Left ventricle myocardium inferior (tissue), 1 donor: ENCODE results near the gene LRP1B. TPM values are rescaled to one million over a fixed set of nuclear protein-coding genes. Genes with fewer than 3 reads are reported as not detected.

Source experiments
- DNase-seq: peaks from one replicate; pipeline ENCODE4 v3.0.0-alpha.2; 2020
- H3K27ac ChIP-seq: fragments of 200-600 bp; replicated peaks from 2 replicates; pipeline ENCODE4 v1.8.0; 2021
- H3K27me3 ChIP-seq: fragments of 200-600 bp; 2 replicates; pipeline ENCODE4 v1.8.0; 2021; ENCODE audit warnings: low read depth
- H3K36me3 ChIP-seq: fragments of 200-600 bp; 2 replicates; pipeline ENCODE4 v1.8.0; 2021
- H3K4me1 ChIP-seq: fragments of 200-600 bp; 2 replicates; pipeline ENCODE4 v1.8.0; 2021
- H3K4me3 ChIP-seq: fragments of 200-600 bp; 2 replicates; pipeline ENCODE4 v1.8.0; 2021; ENCODE audit warnings: mild to moderate bottlenecking, moderate library complexity
- H3K9me3 ChIP-seq: fragments of 200-600 bp; replicated peaks from 2 replicates; pipeline ENCODE4 v1.8.0; 2021
- CTCF ChIP-seq: fragments of 200-600 bp; IDR thresholded peaks from 2 replicates; pipeline ENCODE4 v1.8.0; 2021; ENCODE audit warnings: antibody characterized with exemption, mild to moderate bottlenecking, borderline replicate concordance
- intact Hi-C: fragments of 100-400 bp; cut with micrococcal nuclease; formaldehyde crosslinking; loops from one replicate; pipeline ENCODE4 v1.11.0; 2022
- total RNA-seq: library from RNA; stranded (reverse); fragmentation: NEBNext Ultra II Directional; extraction: Animal tissue kit (Norgen Biotek cat#: 25700); gene quantifications from one replicate; pipeline ENCODE4 v1.2.1, GENCODE V29; 2021
- donor health status: DM: no; HTN: yes; CAD: no; lungs with severe emphysema.

Gene LRP1B
- total RNA-seq, 1 donor from 2014 or later: 0.08 TPM

- no peak for TF ChIP-seq CTCF
- DNase-seq: no peak
These were observed 100.1 kb downstream of the LRP1B start for GRCh38 chr2:142030735-142031134.

GRCh38 chr2:142029974-142030373 lies 100.8 kb downstream of the LRP1B start:
- intact Hi-C loops: no loop called here
- no peak overlapping the region for H3K4me3 ChIP-seq
- H3K4me1 ChIP-seq: no peaks in the 10 kb centered on the region
- no peak overlapping the region for H3K27ac ChIP-seq
- H3K9me3 ChIP-seq: no peaks in the 10 kb centered on the region
- no peaks in the 10 kb centered on the region for H3K27me3 ChIP-seq
- TF ChIP-seq CTCF: no peak
- DNase-seq: no peak
- H3K36me3 ChIP-seq: no peaks in the 10 kb centered on the region

More at GRCh38 chr2:142030735-142031134, 100.1 kb downstream of the LRP1B start:
- no peak overlapping the region for H3K4me3 ChIP-seq
- no peaks in the 10 kb centered on the region for H3K9me3 ChIP-seq
- H3K27me3 ChIP-seq: no peaks in the 10 kb centered on the region
- no peaks in the 10 kb centered on the region for H3K36me3 ChIP-seq
- intact Hi-C loops: no loop called here
- H3K4me1 ChIP-seq: no peaks in the 10 kb centered on the region
- no peak overlapping the region for H3K27ac ChIP-seq

- H3K27me3 ChIP-seq: no peaks in the 10 kb centered on the region
- no peak for DNase-seq
- no peaks in the 10 kb centered on the region for H3K4me1 ChIP-seq
- no peak for TF ChIP-seq CTCF
- no peaks in the 10 kb centered on the region for H3K9me3 ChIP-seq
- no peak overlapping the region for H3K27ac ChIP-seq
- H3K36me3 ChIP-seq: no peaks in the 10 kb centered on the region
- H3K4me3 ChIP-seq: no peak overlapping the region
- intact Hi-C loops: no loop called here
These were observed 105.4 kb downstream of the LRP1B start for GRCh38 chr2:142025394-142025793.

GRCh38 chr2:142020368-142020767 lies 110.4 kb downstream of the LRP1B start:
- no peak overlapping the region for H3K4me3 ChIP-seq
- H3K4me1 ChIP-seq: no peaks in the 10 kb centered on the region
- no peak for TF ChIP-seq CTCF
- H3K27ac ChIP-seq: no peak overlapping the region
- peaks cover 4% of the 10 kb centered on the region for H3K9me3 ChIP-seq
- intact Hi-C loops: no loop called here
- DNase-seq: no peak
- H3K27me3 ChIP-seq: no peaks in the 10 kb centered on the region
- H3K36me3 ChIP-seq: no peaks in the 10 kb centered on the region

- Histone ChIP-seq H3K4me1 (no peaks in the 10 kb centered on the region), H3K4me3 (no peak overlapping the region), H3K9me3 (peaks cover 4% of the 10 kb centered on the region), H3K27me3 (no peaks in the 10 kb centered on the region), H3K36me3 (no peaks in the 10 kb centered on the region), H3K27ac (no peak overlapping the region)
- no peak for DNase-seq
- intact Hi-C loops: no loop called here
- no peak for TF ChIP-seq CTCF
These were observed 116.3 kb downstream of the LRP1B start for GRCh38 chr2:142014536-142014935.

- no peak for DNase-seq
- H3K9me3 ChIP-seq: peaks cover 4% of the 10 kb centered on the region
- no peak for TF ChIP-seq CTCF
- H3K4me1 ChIP-seq: no peaks in the 10 kb centered on the region
- no peak overlapping the region for H3K27ac ChIP-seq
- H3K4me3 ChIP-seq: no peak overlapping the region
- no peaks in the 10 kb centered on the region for H3K36me3 ChIP-seq
- intact Hi-C loops: no loop called here
- no peaks in the 10 kb centered on the region for H3K27me3 ChIP-seq
These were observed 118.0 kb downstream of the LRP1B start for GRCh38 chr2:142012797-142013196.
